Left lung (tissue), 10 donors: ENCODE results near the gene SNRPA. TPM values are rescaled to one million over a fixed set of nuclear protein-coding genes. Genes with fewer than 3 reads are reported as not detected.

Experiments used
- ATAC-seq: fragments of 200-7000 bp; cut with Tn5 transposase; one replicate; pipeline ENCODE4 v1.9.1; 2020; ENCODE audit warnings: moderate library complexity
- DNase-seq, 4 donors: peaks; one replicate each; pipeline ENCODE4 v3.0.0-alpha.2; 2013 to 2020
- H3K27ac ChIP-seq, 2 donors: fragments of 200-600 bp; sonication (generic) in 1 of 2; one replicate each; pipeline versions ENCODE4 v1.5.0 to v1.8.0; 2020 to 2021
- H3K27me3 ChIP-seq, 2 donors: fragments of 200-600 bp; sonication (generic) in 1 of 2; one replicate each; pipeline versions ENCODE4 v1.5.0 to v1.8.0; 2020 to 2021
- H3K36me3 ChIP-seq, 2 donors: fragments of 200-600 bp; sonication (generic) in 1 of 2; one replicate each; pipeline versions ENCODE4 v1.5.0 to v1.8.0; 2020 to 2021
- H3K4me1 ChIP-seq, 2 donors: fragments of 200-600 bp; one replicate each; pipeline ENCODE4 v1.8.0; 2021
- H3K4me3 ChIP-seq, 2 donors: fragments of 200-600 bp; sonication (generic) in 1 of 2; one replicate each; pipeline versions ENCODE4 v1.5.0 to v1.8.0; 2020 to 2021; ENCODE audit warnings: mild to moderate bottlenecking in 1 of 2
- H3K9me3 ChIP-seq, 2 donors: fragments of 200-600 bp; sonication (generic) in 1 of 2; one replicate each; pipeline versions ENCODE4 v1.5.0 to v1.8.0; 2020 to 2021
- intact Hi-C, 2 donors: fragments of 100-400 bp; cut with DNase I; formaldehyde crosslinking; loops; one replicate each; pipeline versions ENCODE4 v1.11.2 to v1.14.2; 2022
- polyA plus RNA-seq, 6 donors: library from polyadenylated mRNA; unstranded; fragments of 120-200 nt; gene quantifications; one replicate each; pipeline ENCODE4 v1.2.1, GENCODE V29; 2013; ENCODE audit not compliant: insufficient read length in 6 of 6
- total RNA-seq, 2 donors: library from RNA; stranded (reverse); fragmentation: NEBNext Ultra II Directional; extraction: Animal tissue kit (Norgen Biotek cat#: 25700); gene quantifications; one replicate each; pipeline ENCODE4 v1.2.1, GENCODE V29; 2021
- TF ChIP-seq, protein P1 (sequence below), 2 donors: fragments of 200-600 bp; sonication (generic) in 1 of 2; IDR thresholded peaks; one replicate each; pipeline versions ENCODE4 v1.5.0 to v1.8.0; 2021; ENCODE audit warnings: antibody characterized with exemption in 2 of 2
- donor health status: DM: no; HTN: yes; CAD: no.
- donor health status: DM: no; HTN: no; CAD: no.

The SNRPA gene
- total and polyA plus RNA-seq, 8 donors: 46.1 to 126 (median 112) TPM

DNA sequence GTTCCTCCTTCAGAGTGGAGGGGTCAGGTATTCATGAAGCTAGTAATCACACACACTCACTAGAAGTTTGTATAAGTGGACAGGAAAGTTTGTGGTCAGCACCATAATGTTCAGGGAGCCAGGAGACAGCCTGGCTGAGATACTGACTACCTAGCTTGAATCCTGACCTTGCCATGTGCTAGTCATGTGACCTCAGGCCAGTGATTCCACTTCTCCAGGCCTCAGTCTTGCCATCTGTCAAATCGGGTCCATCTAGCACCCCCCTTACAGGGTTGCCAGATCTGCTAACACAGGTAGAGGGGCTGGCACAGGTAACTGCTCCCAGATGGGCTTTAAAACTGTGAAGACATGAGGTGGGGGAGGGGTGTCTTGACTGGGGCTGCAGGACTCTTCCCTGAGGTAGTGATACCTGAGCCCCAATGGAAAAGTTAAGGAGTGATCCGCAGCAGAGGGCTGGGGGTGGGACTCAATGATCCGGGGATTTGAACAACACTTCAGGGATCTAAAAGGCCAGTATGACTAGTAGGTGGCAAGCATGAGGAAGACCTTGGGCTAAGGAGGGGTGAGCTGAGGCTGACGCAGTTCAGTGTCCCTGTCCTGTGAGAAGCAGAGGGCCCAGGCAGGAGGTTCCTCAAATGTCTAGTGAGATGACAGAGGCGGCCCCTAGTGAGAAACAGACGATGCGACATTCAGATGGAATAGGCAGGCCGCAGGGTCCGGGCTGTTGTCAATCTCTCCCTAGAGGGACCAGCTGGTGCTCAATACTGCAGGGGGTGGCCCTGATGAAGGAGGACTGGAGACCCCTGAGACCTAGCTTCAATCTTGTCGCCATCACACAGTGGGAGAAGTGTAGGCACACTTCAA, 9.2 kb upstream of the SNRPA start:
- H3K9me3 ChIP-seq: no peaks in the 10 kb centered on the region
- no peak for ATAC-seq
- H3K36me3 ChIP-seq: peaks cover 0 to 58% of the 10 kb centered on the region in 2 donors
- intact Hi-C loops: no loop called here
- no peak overlapping the region for H3K4me3 ChIP-seq
- H3K27me3 ChIP-seq: no peaks in the 10 kb centered on the region
- no peak overlapping the region for H3K27ac ChIP-seq
- H3K4me1 ChIP-seq: peaks cover 0 to 6% of the 10 kb centered on the region in 2 donors
- TF ChIP-seq, protein P1, sequence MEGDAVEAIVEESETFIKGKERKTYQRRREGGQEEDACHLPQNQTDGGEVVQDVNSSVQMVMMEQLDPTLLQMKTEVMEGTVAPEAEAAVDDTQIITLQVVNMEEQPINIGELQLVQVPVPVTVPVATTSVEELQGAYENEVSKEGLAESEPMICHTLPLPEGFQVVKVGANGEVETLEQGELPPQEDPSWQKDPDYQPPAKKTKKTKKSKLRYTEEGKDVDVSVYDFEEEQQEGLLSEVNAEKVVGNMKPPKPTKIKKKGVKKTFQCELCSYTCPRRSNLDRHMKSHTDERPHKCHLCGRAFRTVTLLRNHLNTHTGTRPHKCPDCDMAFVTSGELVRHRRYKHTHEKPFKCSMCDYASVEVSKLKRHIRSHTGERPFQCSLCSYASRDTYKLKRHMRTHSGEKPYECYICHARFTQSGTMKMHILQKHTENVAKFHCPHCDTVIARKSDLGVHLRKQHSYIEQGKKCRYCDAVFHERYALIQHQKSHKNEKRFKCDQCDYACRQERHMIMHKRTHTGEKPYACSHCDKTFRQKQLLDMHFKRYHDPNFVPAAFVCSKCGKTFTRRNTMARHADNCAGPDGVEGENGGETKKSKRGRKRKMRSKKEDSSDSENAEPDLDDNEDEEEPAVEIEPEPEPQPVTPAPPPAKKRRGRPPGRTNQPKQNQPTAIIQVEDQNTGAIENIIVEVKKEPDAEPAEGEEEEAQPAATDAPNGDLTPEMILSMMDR (IDR thresholded peaks at IDR 0.05): no peak
- no peak for DNase-seq

DNA sequence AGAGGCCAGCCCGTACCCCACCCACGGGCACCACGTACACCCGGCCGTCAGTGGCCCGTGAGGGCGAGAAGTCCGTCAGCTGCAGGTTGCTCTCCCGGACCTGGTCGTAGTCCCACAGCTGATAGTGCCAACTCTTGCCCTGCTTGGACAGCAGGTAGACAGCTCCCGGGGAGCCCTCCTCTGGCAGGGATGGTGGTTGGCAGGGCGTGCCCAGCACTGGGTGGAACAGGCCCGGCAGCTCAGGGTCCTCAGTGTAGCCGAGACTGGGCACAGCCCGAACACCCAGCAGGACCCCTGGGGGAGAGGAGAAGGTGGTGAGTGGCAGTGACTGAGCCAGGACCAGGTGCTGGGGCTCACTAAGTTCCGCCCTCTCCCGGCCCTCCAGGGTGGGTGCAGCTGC, 8.5 kb upstream of the SNRPA start:
- Histone ChIP-seq H3K27me3 (no peaks in the 10 kb centered on the region), H3K4me1 (peaks cover 0 to 6% of the 10 kb centered on the region in 2 donors), H3K4me3 (no peak overlapping the region), H3K9me3 (no peaks in the 10 kb centered on the region), H3K36me3 (peaks cover 0 to 51% of the 10 kb centered on the region in 2 donors), H3K27ac (no peak overlapping the region)
- DNase-seq (no peak), ATAC-seq (no peak)
- TF ChIP-seq, protein P1 (IDR thresholded peaks at IDR 0.05): no peak
- intact Hi-C loops: no loop called here

- no peak for ATAC-seq
- Histone ChIP-seq H3K27me3 (no peaks in the 10 kb centered on the region), H3K27ac (no peak overlapping the region), H3K4me1 (peaks cover under 1 to 10% of the 10 kb centered on the region in 2 donors), H3K36me3 (peaks cover 0 to 47% of the 10 kb centered on the region in 2 donors), H3K9me3 (no peaks in the 10 kb centered on the region), H3K4me3 (no peak overlapping the region)
- TF ChIP-seq, protein P1 (IDR thresholded peaks at IDR 0.05): no peak
- intact Hi-C loops: no loop called here
- DNase-seq: no peak
Observed at GRCh38 chr19:40742886-40743285, 8.1 kb upstream of the SNRPA start.

DNA sequence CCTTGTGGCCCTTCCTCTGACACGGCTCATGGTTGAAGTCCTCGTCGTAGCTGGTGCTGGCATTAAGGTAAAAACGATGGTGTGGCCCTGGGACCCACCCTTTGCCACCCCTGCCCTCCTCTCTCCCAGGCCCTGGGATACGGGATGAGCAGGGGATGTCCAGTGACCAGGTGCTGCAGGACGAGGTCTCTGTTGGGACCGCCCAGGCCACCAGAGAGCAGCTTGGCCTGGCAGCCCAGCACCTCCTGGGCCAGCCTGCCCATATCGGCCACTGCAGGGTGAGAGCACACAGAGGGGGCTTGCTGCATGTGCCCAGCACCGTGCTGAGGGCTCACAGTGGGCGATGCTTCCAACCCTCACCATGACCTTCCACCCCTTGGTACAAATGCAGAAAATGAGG, 7.1 kb upstream of the SNRPA start:
- TF ChIP-seq, protein P1 (IDR thresholded peaks at IDR 0.05): no peak
- Histone ChIP-seq H3K36me3 (peaks cover 0 to 36% of the 10 kb centered on the region in 2 donors), H3K4me3 (no peak overlapping the region), H3K27ac (peak overlapping the region in 1 of 2 donors; percentile 42), H3K9me3 (no peaks in the 10 kb centered on the region), H3K4me1 (peaks cover 4 to 21% of the 10 kb centered on the region in 2 donors), H3K27me3 (no peaks in the 10 kb centered on the region)
- no peak for ATAC-seq
- no peak for DNase-seq
- intact Hi-C loops: no loop called here

DNA sequence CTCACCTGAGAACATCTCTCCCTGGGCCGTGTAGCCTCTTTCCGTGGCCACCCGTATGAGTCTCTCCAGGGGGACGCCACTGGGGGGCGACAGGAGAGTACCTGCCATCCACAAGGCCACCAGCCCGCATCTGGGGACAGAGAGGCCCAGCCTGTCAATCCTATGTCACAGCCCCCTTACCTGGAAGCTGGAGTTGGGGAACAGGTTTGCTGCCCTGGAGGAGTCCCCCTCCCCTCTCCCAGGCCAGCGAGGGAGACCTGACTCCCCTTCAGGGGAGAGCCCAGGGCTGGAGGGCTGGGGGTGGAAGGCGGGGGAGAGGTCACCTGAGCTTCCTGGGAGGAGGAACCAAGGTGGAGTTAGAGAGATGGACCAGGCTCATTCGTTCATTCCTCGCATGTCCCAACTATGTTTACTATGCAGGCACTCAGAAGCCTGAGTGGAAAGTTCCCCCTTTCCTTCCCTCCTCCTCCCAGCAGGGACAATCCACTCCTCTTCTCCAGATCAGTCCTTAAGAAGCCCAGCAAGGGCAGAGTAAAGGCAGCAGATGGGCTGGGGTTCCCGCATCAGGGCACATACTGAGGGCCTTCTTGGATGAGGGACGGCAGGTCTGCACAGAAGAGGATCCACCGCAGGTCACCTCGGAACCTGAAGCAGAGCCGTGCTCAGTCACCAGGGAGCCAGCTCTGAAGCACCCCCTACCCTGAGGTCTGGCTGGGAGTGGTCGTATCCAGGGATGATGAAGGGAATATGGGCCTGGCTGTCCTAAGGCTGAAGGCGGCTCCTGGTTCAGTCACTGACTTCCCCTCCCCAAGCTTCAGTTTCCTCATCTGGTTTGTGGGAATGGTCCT, 6.2 kb upstream of the SNRPA start:
- H3K27me3 ChIP-seq: no peaks in the 10 kb centered on the region
- peaks cover 0 to 28% of the 10 kb centered on the region in 2 donors for H3K36me3 ChIP-seq
- TF ChIP-seq, protein P1 (IDR thresholded peaks at IDR 0.05): no peak
- peak; percentile 79 for ATAC-seq
- no peak overlapping the region for H3K4me3 ChIP-seq
- intact Hi-C loops: no loop called here
- peaks cover 13 to 29% of the 10 kb centered on the region in 2 donors for H3K4me1 ChIP-seq
- no peaks in the 10 kb centered on the region for H3K9me3 ChIP-seq
- peak overlapping the region; percentile 42 to 53 for H3K27ac ChIP-seq
- DNase-seq: peak in 2 of 4 donors; percentile 62 to 85
